Activated effector memory CD4-positive, alpha-beta T cell treated with anti-CD3 and anti-CD28 coated beads, Interleukin-2, amount 50 U/mL, for 16 hours (primary cell): ENCODE measurements around the gene UVSSA.

ENCODE experiments used
- DNase-seq: peaks from one replicate; pipeline ENCODE4 v3.0.0-alpha.2; 2020

Gene UVSSA

DNA sequence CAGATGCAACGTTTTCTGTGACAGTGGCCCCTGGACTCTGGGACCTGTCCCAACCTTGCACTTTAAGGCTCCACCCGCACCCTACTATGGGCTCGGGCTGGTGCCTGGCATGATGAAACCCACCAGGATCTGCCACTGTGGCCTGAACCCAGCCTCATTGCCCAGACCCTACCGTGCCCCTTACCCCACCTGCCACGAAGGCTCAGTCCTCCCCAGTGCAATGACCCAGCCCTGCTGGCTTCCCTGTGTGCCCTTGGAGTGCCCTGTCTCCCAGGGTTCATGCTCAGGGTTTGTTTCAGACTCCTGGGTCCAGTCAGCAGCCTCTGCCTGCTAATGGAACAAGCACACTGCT, 3.1 kb downstream of the UVSSA start:
- DNase-seq: no peak

DNA sequence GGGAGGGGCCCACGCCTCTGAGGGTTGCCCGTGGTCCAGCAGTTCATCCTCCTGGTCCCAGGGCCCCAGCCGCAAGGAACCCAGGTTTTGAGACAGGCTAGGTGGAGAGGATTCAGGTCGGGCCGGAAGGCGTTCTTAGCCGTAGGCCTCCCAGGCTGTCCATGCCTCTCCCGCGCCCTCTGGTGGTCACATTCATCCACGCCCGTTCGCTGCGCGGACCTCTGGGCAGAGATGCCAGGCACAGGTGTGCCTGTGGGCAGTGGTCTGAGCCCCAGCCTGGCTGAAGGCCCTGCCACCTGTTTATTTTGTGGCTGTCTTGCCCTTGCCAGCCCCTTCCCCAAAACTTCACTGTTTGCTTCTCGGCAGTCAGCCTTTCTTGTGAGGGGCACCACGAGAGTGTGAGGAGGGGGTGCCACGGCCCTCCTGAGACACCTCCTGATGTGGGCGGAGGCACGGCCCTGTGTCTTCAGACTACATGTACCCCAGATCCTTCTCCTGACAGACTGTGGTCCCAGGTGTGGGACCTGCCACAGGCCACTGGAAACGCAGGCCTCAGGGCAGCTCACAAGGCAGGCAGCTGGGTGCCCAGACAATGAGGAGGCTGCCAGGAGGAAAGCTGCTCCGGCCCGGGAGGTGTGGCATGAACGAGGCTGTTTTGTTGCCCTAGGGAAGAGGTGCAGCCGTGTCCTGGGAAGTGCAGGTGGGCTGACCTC, 5.0 kb downstream of the UVSSA start:
- DNase-seq: peak; percentile 96

DNA sequence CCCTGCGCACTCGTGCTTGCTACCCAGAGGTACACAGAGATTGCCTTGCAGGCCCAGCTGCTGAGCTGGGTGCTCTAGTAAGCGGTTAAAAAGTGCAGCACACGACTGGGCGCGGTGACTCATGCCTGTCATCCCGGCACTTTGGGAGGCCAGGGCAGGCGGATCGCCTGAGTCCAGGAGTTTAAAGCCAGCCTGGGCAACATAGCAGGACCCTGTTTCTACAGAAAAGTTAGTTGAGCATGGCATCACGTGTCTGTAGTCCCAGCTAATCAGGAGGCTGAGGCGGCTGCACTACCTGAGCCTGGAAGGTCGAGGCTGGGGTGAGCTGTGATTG, 5.5 kb downstream of the UVSSA start:
- no peak for DNase-seq

DNA sequence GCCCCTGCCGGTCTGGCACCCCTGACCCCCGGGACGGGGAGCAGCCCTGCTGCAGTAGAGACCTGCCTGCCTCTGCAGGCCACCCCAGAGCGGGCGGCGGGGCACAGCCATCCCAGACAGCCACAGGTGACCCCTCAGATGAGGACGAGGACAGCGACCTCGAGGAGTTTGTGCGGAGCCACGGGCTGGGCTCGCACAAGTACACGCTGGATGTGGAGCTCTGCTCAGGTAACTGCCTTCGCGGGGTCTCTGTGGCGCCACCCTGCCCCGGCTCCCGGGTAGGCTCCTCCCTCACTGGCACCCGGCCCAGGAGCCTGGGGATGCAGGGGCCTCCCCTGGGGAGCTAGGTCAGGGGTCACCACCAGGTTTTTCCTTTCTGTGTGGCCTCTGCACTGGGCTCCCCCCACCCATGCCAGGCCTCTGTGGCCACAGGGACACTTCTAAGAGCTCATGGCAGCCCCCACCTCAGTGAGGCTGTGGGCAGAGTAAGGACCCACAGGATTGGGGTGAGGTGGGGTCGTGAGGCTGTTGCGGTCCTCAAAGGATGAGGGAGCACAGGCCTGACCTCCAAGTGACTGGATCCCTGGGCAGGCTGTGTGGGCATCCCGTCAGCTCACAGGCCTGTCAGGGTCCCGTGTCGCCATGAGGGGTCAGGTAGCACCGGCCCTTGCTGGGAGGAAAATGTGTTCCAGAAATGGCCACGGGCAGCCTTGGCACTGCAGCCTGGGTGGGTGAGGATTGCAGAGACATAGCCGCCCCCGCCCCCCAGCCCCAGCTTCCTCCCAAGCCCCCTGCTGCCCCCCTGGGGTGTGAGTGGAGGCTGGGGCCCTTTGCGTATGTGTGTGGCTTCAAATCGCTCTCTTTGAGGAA, 6.4 kb downstream of the UVSSA start:
- DNase-seq: no peak

DNA sequence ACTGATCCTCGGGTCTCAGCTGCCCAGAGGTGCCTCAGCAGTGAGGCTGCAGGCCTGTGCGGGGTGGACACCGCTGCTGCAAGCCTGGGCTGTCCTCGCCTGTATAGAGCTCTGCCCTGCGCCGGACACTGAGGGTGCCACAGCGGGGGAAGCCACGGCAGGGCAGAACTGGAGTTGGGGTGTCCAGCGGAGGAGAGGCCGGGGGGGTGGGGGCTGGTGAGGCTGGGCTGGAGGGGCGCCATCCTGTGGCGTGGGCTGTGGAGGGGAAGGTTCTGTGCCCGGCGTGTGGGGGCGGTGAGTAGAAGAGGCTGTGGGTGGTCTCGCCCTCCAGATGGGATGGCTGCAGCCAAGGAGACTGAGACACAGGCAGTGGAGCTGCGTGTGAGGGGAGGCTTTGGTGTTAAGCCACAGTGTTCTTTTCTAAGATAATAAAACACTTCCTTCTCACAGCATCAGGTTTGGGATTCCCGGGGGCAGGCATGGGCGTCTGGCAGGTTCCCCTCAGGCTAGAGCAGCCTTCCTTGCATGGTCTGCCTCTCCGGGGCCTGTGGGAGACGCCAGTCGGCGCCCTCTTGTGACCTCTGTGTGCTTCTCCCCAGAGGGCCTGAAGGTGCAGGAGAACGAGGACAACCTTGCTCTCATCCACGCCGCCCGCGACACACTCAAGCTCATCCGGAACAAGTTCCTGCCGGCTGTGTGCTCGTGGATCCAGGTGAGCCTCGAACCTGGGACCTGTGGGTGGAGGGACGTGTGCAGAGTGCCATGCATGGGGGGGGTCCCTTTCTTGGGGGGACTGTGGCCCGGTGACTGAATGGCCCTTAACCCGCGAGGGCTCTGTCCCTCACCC, 7.4 kb downstream of the UVSSA start:
- no peak for DNase-seq

DNA sequence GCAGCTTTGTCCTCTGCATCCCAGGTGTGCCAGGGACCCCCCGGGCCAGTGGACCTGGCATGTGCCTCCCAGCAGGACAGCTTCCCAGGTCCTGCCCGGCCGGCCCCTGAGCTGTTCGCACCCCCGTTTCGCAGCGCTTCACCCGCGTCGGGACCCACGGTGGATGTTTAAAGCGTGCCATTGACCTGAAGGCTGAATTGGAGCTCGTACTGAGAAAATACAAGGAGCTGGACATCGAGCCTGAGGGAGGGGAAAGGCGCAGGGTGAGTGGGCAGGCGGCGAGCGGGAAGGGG, 7.9 kb downstream of the UVSSA start:
- no peak for DNase-seq

DNA sequence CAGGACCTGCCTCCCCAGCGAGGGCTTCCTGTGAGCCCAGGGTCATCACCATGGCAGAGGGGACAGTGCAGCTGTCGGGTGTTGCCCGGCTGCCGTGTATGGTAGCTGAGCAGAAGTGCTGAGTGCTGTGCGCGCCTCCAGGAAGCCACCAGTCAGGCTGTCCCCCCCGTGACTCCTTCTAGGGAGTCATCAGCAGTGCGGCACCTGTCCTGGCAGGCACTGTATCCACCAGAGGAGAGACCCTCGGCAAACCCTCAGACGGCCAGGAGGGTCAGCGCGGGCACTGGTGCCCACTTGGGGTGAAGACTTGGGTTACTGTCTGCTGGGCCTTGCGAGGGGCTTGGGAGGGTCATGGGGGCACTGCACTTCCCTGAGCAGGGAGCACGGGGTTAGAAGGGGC, 8.4 kb downstream of the UVSSA start:
- DNase-seq: no peak

DNA sequence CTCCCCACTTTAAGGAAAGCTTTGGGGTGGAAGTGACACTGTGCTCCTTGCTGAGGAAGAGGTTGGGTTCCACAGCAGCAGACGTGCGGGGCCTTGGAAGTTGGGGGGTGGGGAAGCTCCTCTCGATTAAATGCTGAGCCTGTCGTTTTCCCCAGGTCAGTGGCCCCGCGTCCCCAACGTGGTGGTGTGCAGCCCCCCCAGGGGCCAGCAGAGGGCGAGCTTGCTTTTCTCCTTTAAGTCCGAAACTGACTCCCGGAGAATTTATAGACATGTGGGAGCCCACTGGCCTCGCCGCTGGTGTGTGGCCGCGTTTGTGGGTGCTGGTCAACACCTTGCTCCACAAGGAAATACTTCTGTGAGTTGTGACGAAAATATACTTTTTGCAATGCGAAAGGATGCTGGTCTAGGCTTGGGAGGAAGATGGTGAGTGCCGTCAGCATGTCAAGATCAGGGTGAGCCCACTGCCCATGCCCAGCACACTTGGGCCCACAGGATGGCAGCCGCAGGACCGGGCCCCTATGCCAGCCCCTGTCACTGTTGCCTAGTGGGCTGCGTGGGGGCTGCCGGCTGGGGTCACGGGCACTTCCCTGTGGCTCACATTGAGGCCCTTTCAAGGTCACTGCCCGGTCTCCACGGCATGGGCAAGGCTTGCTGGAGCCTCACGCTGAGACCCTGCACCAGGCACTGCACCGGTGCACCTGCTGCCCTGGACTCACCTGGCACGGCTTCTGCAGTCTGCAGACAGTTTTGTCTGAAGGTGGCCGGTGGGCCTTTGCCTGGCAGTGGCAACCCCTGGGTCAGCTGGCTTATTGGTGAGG, 9.4 kb downstream of the UVSSA start:
- peak; percentile 79 for DNase-seq

DNA sequence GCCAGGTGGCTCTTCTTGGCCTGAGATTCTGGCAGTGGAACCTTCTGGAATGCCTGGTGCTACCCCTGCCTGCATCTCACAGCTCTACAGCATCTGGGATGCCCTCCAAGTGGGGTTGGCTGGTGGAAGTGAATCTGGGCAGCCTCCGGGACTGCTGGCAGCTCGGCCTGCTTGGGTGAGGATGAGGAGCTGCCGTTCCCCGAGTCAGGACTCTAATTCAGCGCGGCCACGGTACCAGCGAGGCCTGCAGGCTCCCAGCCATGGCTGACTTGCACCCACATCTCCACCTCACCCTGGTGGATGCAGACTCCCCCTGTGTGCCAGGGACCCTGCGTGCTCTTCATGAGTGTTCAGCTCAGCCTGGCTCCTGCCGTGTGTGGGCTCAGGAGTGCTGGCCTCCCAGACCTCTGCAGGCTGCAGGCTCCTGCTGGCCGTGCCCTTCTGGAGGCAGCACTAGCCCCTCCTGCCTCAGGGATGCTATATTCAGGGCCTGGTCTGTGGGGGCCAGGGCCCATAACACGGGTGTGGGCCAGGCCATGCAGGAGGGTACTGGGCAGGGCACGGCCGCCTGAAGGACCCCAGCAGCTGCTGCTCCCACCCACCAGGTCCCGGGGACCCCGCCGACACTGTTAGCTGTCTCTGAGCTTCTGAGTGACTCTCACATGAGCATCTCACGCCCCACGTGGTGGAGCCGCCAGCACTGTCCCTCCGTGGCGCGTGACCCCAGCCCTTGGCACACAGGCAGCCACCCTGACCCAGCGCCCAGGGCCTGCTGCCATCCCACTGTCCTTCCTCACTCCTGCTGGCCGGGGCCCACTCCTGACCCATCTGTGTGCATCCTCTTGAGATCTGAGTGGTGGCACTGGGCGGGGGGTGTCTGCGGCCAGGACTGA, 10.6 kb downstream of the UVSSA start:
- no peak for DNase-seq

DNA sequence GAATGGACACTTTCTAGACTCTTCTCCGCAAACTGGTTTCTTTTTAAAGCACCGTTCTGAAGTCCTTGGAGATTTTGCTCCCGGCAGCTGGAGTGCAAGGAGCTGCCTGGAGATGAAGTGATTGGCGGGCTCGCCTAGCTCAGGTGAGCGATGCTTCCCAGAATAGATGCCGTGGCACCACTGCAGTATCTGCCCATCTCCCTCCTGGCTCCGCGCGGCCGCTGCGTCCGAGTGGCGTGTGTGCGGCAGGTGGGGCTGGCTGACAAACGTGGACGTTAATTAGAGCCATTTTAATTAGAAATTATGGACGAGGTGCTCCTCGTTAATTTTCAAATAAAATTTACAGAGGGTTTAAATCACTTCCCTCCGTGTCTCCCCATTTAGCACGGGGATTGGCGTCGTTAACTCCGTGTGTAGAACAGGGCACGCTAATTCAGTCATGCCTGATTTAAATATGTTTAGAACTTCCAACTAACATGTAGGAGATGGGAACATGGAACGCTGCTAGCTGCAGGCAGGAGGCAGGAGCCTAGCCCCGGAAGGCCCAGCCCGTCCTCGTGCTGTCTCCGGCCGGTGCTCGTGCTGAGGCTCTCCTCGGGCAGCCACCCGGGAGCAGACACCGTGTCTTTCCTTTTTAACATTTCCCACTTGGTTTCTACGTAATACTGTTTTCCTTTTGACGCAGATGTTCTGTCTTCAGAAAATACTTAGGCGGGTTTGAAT, 11.6 kb downstream of the UVSSA start:
- DNase-seq: no peak

DNA sequence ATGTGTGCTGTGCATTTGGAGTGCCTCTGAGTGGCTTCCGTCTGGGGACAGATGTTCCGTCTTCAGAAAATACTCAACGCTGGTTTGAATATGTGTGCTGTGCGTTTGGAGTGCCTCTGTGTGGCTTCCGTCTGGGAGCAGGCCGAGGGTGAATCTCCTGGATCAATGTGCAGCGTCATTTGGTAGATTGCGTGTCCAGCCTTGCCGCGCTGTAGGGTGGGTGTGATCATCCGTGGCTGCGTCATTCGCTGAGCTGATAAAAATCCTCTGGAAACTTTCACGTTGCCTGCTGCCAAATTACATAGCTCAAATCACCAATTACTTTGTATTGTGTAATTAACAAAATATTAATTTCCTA, 12.1 kb downstream of the UVSSA start:
- no peak for DNase-seq

DNA sequence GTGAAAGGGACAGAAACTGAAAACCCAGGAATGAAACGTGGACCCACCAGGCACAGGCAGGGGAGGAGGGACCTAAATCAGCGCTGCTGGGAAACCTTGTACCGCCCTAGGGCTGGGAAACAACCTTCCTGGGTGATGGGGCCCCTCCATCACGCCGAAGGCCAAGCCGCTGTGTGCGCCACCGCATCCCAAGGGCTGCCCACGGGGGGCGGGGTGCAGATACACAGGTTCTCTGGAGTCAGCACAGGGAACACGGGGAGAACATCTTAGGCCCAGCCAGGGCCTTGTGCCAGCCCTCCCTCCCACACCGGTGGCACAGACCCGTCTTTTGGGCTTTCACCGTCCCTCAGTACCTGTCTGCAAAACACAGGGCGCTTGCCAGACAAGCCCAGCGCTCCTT, 13.0 kb downstream of the UVSSA start:
- DNase-seq: no peak

DNA sequence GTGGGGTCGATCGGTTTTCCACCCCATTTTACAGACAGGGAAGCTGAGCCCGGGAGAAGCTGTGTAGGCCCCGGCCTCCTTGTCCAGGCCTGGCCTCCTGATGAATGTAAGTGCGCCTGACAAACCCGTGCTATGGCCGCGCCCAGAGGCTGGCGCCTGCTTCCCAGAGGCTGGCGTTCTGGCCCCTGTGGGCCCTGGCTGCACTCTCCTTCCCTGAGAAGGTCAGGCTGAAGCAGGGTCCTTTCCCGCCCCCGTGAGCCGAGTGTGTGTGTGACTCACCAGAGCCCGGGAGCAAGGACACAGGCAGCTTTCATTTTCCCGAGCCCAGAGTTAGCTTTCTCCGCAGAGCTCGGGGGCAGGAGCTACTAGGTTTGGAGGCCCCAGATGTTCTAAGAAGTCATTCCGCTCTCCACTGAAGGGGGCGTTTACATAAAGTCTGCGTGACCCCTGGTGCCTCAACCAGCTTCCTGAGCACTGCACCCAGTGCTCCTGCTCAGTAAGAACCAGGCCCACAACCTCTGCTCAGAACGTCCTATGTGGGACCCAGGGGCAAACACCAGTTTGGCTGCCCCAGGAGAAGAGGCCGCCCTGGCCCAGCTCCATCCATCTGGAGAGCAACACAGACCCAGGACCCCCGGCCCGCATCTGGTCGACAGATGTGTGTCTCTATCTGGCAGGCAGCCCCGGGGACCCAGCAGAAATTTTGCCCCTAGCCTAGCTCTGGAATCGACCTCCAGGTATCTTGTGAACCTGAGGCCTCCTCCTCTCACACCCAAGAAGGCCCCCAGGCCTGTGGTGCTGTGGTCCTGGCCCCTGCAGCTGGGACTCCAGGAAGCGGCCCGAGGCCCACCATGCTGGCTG, 13.6 kb downstream of the UVSSA start:
- DNase-seq: no peak

DNA sequence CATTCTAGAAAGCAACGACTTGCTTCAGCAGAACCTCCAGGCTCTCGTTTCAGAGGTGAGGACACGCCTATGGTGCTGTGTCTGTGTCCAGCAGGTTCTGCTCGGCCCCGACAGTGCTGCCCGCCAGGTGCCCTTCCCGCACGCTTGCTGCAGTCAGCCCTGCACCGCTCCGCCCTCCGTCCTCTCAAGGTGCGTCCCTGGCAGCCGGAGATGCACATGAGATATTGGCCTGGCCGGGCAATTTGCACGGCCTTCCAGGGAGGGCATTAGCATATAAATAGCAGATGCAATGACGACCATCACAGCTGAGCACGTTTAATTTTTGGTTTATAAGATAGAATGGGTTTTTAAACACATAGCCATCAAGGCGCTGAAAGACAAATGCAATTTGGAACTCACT, 14.4 kb downstream of the UVSSA start:
- DNase-seq: no peak

DNA sequence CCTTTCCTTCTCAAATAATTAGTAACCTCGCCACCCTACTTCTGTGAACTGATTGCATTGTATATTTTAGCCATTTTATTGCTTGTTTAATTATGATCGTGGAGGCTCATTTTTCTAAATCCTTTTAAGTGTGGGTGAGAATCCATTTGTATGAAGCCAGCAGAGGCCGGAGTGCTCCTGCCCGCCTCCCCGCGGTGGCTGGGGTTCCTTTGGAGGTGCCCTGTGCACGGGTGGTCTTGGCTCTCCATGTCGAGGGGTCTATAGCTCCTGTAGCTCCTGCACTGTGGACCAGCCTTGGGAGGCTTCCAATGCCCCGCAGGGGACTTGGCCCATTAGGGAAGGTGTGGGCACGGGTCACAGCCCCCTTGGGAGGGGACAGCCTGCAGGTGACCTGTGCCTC, 15.0 kb downstream of the UVSSA start:
- DNase-seq: no peak

DNA sequence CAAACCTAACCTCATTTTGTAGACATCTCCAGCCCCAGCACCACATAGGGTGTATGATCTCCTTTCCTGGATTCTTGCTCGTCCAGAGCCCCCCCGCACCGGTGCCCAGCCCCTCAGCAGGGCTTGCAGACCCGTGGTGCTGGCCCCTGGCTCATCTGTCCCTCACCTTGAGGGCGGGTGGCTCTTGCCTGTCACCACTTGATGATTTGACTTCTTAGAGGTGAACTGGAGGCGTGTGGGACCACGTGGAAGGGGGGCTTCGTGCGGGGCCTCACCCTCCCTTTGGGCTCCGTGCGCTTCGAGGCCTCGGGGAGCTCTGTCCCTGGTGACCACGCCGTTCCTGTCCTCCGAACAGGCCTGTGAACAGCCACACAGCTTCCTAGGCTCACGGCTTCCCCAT, 15.5 kb downstream of the UVSSA start:
- no peak for DNase-seq

DNA sequence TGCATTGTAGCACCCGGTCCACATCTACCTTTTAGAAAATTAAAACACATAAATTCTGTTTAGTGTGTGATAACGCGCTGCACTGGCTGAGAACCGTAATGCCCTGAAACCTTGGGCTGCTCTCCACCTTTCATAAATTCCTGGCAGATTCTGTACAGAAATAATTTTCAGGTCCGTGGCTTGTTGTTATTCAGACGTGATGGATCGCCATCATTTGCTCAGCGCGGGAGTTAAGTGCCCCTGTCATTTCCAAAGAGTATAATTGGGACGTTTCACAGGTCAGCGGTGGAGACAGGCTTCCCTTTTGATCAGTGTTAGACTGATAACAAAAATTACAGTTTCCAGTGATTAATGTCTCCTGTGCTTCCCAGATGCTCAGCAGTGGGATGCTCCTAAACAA, 16.5 kb downstream of the UVSSA start:
- no peak for DNase-seq

DNA sequence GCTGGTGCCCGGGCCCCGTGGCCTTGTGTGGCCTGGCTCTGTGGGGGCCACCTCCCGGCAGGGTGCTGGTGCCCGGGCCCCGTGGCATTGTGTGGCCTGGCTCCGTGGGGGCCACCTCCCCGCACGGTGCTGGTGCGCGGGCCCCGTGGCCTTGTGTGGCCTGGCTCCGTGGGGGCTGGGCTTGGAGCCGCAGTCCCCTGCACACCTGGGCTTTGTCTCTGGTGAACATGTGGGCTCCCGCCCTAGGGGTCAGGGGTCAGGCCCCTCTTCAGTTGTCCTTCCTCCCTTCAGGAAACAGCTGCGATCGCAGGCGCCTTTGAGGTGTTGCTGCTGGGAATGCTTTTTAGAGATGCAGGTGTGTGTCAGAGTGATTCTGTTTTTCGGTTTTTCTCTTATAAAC, 17.2 kb downstream of the UVSSA start:
- no peak for DNase-seq

DNA sequence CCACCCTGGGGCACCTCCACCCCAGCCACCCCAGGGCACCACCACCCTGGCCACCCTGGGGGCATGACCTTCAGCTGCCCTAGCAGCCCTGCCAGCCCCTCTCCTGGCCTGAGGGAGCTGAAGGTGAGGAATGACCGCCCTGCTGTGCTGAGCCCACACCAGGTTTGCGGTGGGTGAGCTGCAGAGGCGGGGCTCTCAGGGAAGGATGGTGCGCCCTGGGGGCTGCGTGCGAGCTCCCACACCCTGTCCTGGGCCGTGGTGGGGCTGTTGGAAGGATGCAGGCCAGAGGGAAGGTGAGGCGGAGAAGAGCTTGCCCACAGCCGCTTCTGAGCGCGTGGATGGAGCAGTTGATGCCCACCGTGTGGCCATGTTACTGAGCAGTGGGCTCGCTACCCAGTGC, 17.7 kb downstream of the UVSSA start:
- no peak for DNase-seq
